GM19099 (cell line): ENCODE data around the gene GAPDHS.

Experiments
- POLR2A ChIP-seq: IDR thresholded peaks from 3 replicates; pipeline ENCODE4 v1.6.1; 2011; ENCODE audit warnings: low read depth; ENCODE audit not compliant: insufficient read length; ENCODE audit errors: extremely low read depth

The GAPDHS gene

DNA sequence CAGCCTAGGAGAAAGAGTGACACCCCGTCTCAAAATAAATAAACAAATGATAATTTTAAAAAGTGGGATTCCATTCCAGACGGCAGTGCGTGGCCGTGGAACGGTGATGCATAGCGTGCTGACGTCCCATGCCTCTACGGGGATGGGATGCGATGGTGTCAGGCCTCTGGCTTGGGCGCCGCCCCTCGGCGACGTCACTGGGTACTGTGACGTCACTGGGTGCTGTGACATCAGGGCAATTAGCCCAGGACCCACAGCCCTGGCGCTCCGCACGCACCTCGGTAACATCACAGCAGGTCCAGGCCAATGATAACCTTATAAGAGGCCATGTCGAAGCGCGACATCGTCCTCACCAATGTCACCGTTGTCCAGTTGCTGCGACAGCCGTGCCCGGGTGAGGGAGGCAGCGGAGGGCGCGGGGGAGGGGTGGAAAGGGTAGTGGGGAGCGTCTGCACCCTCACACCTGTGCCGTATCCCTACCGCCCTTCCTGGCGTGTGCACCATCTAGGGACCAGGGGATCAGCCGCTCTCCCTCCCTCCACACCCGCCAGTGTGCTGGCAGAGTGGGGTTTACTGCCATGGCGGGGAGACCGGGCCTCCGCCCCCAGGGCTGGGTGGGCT is at the start of gene GAPDHS:
TSS of gene GAPDHS (plus strand) at position 256 of the 621 bp plus-strand sequence. CDS start at position 328, 72 bp downstream.
- no peak for TF ChIP-seq POLR2A

DNA sequence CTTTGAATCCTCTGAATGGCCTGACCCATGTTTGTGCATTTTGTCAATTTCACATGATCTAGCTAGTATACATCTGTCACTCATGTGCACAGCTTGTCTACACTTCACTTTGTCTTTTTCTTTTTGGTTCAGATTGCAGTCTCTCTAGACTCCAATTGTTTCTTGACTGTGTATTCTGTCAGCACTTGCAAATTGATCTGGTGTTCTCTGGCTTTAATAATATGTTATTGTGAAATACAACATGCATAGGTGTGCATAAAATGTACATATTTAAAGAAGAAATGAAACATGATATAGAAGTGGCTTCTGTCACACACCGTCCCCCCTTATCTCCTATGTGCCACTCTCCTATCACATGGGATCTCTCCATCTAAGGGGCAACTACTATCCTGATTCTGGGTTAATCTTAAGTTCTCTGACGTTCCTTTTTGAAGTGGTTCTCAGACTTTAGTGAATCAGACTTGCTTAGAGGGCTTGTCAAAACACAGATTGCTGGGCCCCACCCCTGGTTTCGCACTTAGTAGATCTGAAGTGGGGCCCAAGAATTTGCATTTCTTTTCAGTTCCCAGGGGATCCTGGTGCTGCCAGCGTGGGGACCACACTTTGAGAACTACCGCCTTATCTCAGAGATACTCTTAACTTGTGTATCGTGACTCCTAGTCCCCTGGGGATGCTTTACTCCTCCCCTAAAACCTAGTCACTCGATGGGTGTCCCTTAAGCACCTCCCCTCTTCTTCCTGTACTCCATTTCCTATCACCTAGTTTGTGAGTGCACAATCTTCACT is 48.8 kb upstream of the GAPDHS start:
- no peak for TF ChIP-seq POLR2A

DNA sequence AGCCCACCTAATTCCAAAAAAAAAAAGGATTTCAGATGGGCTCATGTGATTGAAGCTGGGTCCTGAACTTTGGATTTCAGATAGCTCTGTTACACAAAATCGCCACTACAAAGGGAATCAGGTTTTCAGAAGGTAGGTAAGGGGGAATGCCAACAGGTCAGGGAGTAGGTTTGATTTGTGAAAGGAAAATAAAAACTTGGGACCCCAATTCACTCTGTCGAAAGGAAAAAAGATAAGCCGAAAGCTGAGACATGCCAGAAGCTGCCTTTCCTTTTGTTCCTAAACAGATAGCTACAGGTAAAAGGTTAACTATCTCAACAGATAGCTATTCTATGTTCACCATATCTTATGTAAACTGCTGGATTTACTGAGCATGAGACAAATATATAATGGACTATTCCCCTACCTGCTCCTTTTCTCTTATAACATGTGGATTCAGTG is 47.0 kb upstream of the GAPDHS start:
- TF ChIP-seq POLR2A = no peak

DNA sequence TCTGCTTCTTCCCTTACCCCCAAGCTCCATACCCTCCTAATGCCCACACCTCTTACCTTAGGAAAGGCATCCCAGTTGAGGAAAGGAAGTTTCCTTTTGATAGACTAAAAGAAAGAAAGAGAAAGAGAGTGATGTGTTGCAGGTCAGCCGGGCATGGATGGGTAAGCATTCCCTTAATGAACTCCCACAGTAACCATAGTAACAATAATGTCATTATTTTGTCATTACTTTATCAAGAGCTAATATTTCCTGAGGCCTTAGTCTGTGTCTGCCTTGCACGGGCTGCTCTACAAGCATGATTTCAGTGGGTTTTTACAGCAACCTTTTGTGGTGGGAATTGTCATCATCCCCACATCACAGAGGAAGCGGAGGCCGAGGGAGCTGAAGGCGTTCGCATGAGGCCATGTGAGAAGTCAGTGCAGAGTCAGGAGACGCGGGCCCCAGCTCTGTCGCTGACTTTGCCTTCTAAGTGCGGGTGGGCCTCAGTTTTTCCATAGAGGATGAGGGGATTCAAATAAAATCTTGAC is 45.5 kb upstream of the GAPDHS start:
- TF ChIP-seq POLR2A = no peak

DNA sequence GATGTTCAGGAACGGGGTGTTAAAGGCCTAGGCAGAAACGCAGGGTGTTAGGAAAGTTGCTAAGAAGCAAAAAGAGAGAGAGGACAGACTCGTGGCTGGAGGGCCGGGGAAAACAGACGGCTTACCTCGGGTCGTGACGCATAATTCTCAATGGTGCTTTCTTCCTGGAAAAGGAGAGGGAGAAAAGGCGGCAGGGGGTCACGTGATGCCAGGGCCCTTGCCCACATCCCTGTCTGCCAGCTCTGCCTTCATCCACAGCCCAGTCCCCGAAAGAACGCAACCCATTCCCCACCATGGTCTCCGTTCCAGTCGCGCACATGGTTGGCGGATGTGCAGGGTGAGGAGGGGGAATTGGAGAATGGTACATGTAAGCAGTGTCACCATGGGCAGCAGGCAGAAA is 44.6 kb upstream of the GAPDHS start:
- TF ChIP-seq POLR2A = no peak

DNA sequence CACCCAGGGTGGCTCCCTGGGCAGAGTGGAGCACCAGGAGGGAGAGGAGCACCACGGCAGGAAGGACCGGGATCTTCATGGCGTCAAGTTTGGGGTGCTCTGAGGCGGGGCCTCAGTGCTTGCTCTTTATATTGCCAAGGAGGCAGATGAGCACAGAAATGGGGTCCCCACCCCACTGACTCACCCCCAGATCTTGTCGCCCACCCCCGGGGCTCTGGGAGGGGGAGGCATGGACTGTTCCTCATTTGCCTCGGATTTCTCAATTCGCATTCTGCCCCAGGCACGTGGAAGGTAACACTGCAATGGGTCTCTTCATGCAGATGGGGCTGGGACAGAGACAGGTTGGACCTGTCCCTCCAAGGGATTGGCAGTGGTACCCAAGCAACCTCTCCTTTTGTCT is 42.9 kb upstream of the GAPDHS start, which contains the start of gene KRTDAP:
TSS of gene KRTDAP (minus strand) at position 101 of the 400 bp plus-strand sequence. CDS start at position 79, 22 bp downstream.
- no peak for TF ChIP-seq POLR2A

DNA sequence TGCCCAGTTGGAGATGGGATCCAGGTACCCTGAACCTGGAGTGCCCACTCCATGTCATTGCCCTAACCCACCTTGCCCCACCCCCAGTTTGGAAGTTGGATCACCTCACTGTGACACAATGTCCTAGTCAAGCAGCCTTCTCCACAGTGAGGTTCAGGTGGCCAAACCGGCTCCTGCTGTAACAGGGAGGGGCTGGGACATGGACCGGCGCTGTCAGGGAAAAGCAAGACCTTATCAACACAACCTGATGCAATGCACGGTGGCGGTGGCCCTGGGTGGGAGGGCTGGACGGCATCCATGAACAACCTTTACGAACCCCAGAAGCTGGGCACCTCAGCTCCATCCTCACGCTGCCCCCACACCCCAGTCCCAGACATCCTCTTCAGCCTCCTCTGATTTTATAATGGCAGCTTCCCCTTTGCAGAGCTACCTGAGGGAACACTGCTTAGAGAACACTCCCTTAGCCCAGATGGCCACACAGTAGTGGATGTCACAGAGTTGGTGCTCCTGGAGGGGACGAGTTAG is 41.4 kb upstream of the GAPDHS start:
- no peak for TF ChIP-seq POLR2A

DNA sequence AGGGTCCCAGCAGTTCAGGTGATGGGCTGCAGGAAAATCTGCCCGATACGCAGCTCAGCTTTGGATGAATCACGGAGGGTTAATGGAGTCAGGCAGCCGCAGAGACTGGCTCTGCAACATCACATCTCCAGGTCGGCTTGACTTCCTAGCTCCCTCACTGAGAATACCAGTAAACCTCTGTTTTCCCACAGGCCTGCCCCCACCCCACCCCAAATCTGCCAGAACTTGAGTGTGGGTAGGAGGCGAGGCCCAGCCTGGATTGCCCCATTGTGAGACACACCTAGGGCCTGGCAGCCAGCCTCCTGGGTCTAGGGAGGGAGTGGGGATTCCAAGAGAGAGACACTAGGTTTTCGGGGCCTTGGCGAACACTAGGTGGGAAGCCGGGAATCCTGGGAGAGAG is 39.3 kb upstream of the GAPDHS start:
- no peak for TF ChIP-seq POLR2A

DNA sequence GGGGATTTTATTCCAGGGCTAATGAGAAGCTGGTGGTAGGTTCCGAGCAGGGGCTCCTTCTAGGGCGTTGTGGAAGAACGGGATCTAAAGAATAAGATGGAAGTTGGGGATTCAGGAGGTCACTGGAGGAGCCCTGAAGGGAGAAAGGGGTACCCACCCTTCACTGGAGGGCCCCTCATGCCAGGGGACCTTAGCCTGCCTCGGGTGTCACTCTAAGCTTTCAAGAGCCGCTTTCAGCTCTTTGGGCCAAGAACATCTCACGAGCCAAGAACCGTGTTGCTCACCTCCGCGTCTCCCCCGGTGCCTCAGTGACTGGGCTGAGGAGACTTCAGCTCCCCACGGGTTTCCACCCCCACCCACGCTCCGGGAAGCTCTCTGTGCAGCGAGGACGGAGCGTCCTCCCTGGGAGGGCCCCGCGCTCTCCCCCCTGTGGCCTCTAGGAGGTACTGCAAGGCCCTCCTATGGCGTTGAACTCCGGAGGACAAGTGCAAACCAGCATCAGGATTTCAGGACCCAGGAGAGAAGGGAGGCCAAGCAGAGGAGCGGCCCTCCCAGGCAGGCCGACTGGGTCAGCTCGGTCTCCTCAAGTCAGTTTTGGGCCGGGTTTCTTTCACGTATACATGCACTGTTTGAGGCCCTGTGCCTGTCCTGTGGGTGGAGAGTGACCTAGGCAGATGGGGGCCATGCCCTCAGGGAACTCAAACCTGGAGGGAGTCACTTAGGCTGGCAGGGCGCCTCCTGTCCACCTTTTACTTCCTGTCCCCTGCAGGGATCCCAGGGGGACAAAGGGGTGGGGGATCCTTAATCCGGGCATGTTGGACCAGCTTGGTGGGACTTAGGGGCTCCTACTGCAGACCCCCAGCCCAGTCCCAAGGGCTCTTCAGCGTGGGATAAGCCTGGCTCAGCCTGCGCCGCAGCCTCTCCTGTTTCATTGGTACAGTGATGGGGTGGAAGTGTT is 37.9 kb upstream of the GAPDHS start:
- no peak for TF ChIP-seq POLR2A

DNA sequence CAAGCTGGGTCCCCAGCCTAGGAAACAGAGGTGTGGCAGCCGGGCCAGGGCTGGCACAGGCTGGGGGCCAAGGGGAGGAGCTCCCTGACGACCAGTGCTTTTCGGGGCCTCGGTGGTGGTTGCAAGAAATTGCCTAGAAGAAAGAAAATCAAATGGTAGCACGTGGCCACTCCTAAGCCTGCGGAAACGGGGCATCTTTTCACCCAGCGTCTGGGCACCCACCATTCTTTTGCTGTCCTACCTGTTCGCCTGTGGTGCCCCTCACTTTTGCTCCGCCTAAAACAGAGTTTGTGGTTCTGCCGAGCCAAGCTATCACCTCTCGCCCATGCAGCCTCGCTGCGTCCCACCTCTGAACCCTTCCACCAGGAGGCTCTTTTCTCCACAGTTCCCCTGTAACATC is 35.9 kb upstream of the GAPDHS start:
- no peak for TF ChIP-seq POLR2A

DNA sequence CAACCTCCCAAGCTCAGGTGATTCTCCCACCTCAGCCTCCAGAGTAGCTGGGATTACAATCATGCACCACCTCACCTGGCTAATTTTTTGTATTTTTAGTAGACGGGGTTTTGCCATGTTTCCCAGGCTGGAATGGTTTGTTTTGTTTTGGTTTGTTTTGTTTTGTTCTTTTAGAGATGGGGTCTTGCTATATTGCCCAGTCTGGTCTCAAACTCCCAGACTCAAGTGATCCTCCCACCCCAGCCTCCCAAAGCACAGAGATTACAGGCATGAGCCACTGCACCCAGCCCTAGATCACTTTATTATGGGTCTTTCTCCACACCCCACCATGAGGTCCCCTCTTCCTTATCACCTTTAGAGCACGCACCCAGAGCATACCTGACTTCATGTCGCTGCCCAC is 35.0 kb upstream of the GAPDHS start:
- TF ChIP-seq POLR2A = no peak

DNA sequence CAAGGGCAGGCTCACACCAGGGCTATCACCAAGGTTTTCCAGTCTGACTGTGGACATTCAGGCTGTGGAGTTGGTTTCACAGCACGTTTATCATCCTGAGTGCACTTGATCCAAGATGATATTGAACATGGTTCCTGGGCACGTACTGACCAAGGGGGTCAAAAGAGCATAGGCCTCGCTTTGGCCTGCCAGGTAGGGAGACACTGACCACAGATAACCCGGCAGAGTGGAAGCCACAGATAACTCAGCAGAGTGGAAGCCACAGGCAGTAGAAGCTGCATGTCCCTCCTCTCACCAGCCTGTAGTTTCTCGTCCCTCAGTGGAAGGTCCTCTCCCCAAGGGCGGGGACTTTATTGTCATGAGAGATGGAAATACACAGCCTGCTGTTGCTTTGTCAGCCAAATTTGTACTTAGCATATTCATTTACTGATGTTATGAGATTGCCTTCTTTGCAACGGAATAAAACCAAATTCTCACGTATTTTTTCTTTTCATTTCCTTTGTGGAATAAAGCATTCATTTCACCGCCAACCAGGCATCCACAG is 34.2 kb upstream of the GAPDHS start:
- TF ChIP-seq POLR2A = no peak

DNA sequence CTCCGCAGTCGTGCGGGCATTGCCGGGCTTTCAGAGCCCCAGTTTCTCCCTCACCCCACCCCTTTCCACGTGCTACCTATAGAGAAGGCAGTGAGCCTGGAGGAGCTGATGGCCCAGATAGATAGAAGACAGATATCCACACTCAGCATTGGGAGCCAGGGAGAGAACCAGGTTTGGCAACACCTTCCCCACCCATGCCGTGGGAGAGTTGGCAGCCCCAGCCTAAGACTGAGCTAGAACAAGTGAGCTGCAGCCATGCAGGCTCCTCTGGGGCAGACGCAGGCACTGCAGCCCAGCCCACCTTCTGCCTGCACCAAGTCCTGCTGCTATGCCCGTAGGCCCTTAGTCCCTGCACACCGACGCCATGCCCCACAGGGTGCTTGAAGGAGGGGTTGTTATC is 32.6 kb upstream of the GAPDHS start:
- TF ChIP-seq POLR2A = no peak

DNA sequence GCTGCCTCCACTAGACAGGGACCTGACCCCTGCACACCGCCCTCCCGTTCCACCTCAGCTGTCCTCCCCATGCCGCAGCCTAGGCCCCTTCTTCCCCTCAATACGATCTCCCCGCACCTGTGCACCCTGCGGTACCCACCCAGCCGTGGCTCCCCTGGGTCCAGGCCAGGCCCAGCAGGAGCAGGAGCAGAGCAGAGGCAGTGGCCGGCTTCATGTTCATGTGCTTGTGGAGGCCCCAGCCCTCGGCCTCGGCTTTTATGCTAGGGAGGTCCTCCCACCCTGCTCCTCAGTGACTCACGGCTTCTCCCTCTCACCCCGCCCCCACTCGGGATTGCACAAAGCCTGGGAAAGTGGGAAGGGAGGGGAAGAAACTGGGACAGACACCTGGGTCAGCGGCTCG is 31.6 kb upstream of the GAPDHS start:
- TF ChIP-seq POLR2A = no peak
